PC-3 (cell line): ENCODE measurements around the gene RECQL5.

ENCODE experiments used
- CTCF ChIP-seq: fragments of 300-600 bp; sonication (generic); conservative IDR thresholded peaks from 2 replicates; pipeline ENCODE4 v1.5.1; 2017; ENCODE audit warnings: antibody characterized with exemption, low read depth, mild to moderate bottlenecking, low read length
- EZH2 ChIP-seq: fragments of 300-600 bp; sonication (generic); IDR thresholded peaks from one replicate; pipeline ENCODE4 v1.6.1; 2017; ENCODE audit warnings: antibody characterized with exemption, mild to moderate bottlenecking, low read length; ENCODE audit not compliant: unreplicated experiment
- EZH2phosphoT487 ChIP-seq: fragments of 300-600 bp; sonication (generic); IDR thresholded peaks from 2 replicates; pipeline ENCODE4 v1.6.1; 2018; ENCODE audit warnings: mild to moderate bottlenecking, antibody characterized with exemption, low read length, borderline replicate concordance

- TF ChIP-seq CTCF: no peak
- no peak for TF ChIP-seq EZH2phosphoT487
- no peak for TF ChIP-seq EZH2
Measured at GRCh38 chr17:75622771-75623273, 44.1 kb downstream of the RECQL5 start.
